Epidermal melanocyte (primary cell): ENCODE measurements around the gene TTC22.

Experiments
- DNase-seq: peaks from one replicate; pipeline ENCODE4 v3.0.0; 2011; ENCODE audit warnings: low spot score; ENCODE audit not compliant: insufficient read length

TTC22 gene

GRCh38 chr1:54834007-54834541, 33.0 kb upstream of the TTC22 start:
- DNase-seq = no peak

DNA sequence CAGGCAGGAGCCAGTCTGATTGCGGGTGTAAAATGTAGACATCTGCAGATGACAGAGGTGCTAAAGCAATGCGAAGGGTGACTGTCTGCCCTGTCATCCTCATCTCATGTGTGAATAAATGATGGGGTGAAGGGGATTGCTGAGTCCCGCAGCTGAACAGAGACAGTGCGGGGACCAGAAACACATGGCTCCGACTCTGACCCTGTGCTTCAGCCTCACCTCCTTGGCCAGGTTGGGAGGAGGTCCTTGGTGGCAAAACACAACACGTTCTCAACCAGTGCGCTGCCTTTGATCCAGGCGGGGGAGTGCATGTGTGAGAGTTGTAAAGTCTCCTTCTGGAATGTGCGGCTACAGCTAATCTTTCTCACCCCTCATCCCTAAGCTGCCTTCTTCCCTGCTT, 32.0 kb upstream of the TTC22 start:
- DNase-seq = no peak

DNA sequence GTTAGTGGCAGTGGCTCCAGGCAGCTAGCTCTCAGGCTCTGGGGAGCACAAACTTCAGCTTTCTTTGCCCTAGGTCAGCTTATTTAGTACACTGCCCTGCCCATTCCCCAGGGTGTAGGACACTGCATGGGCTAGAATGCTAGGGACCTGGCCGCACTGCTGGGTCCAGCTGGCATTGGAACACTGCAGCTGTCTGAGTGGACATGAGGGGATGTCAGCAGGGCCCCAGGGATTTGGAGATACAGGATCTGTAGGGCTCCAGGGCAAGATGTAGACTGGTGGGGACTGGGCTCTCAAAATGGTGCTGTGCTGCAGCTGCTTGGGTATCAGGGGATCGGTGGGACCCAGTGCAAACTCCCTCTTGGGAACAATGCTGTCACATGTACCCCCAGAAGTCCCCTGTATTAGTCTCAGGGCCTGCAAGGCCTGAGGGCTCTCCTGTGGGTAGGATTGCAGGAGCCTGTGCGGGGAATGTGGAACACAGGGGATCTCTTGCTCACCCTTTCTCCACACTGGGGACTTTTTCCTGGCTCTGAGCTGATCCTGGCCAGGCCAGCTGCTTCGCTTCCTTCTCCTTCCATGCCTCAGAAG, 25.2 kb upstream of the TTC22 start:
- no peak for DNase-seq

DNA sequence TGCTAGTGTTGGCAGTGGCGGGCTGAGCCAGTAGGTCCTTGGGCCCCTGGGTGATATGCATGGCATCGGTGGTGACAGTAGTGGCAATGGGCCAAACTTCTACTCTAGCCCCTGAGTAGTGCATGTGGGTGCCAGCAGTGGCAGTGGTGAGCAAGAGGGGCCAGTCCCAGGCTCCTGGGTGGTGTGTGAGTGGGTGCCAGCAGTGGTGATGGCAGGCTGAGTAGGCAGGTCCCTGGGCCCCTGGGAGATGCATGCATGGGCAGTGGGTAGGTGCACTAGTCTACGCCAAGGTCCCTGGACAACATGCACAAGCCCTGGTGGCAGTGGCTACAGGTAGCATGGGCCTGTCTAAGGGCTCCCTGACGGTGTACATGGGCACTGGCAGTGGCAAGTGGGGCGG, 24.6 kb upstream of the TTC22 start:
- DNase-seq = no peak

DNA sequence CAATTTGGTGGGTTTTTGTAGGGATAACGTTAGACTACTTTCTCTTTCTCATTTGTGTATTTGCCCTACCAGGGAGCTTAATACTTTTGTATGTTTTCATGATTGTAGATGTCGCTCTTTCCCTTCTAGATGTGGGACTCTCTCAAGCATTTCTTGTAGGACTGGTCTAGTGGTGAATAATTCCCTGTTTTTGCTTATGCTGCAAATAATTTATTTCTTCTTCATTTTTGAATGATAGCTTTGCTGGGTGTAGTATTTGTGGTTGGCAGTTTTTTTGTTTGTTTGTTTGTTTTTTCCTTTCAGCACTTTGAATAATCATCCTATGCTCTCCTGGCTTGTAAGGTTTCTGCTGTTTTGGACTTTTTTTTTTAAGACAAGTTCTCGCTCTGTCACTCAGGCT, 22.5 kb upstream of the TTC22 start:
- no peak for DNase-seq

DNA sequence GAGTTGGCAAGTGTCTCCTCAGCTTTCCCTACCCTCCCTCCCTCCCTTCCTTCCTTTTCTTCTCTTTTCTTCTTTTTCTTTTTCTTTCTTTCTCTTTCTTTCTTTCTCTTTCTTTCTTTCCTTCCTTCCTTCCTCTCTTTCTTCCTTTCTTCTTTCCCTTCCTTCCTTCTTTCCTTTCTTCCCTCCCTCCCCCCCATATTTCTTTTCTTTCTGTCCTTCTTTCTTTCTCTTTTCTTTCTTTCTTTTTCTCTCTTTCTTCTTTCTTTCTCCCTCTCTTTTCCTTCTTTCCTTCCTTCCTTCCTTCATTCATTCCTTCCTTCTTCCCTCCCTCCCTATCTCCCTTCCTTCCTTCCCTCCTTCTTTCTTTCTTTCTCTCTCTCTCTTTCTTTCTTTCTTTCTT, 18.6 kb upstream of the TTC22 start:
- no peak for DNase-seq

DNA sequence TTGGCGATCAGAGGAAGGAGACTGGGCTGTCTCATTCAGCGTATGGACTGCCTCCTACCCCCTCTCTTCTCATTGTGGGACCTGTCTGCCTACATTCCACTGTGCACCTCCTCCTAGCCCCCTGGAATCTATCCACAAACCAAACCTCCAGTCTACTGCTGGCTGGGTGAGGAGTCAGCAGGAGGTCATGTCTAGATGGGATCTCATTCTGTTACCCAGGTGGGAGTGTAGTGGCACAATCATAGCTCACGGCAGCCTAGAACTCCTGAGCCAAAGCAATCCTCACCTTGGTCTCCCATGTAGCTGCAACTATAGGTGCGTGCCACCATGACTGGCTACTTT, 18.0 kb upstream of the TTC22 start:
- DNase-seq = peak; percentile 2

GRCh38 chr1:54818461-54819194, 17.5 kb upstream of the TTC22 start:
- no peak for DNase-seq

- no peak for DNase-seq
Observed at GRCh38 chr1:54816951-54817350, 15.8 kb upstream of the TTC22 start.

GRCh38 chr1:54816130-54816529, 15.0 kb upstream of the TTC22 start:
- DNase-seq = no peak

DNA sequence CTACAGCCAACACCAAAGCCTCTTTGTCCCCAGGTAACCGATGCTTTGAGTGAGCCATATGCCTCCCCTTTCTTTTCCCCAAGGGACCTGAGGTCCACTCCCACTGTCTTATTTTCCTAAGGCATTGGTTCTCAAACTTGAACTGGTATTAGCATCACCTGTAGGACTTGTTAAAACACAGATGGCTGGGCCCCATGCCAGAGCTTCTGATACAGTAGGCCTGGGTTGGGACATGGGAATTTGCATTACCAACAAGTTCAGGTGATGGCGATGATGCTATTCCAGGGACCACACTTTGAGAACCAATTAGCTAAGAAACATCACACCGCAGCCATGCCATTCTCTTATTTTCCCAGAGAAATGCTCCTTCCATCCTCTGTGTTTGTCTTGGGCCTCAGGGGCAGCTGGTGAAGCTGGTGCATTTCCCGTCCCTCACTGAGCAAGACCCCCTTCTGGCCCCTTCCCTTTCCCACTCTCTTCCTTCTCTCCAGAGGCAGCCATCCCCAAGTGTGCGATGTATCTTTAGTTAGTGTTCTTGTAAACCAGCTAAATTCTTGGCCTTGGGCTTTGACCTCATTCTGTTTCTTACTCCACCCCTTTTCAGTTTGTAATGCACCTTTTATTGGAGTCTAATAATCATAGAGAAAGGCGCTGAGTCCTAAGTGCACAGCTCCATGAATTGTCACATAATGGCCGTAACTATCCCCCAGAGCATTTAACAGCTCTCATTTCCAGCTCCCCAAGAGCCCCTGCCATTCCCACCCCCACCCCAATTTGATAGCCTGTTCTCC, 14.2 kb upstream of the TTC22 start:
- DNase-seq = no peak

- peak; percentile 4 for DNase-seq
Observed at GRCh38 chr1:54814571-54814970, 13.4 kb upstream of the TTC22 start.

- no peak for DNase-seq
Observed at GRCh38 chr1:54814126-54814498, 13.0 kb upstream of the TTC22 start.

- peak; percentile 8 for DNase-seq
Observed at GRCh38 chr1:54813485-54814125, 12.5 kb upstream of the TTC22 start.

GRCh38 chr1:54812801-54813484, 11.8 kb upstream of the TTC22 start:
- DNase-seq = no peak

DNA sequence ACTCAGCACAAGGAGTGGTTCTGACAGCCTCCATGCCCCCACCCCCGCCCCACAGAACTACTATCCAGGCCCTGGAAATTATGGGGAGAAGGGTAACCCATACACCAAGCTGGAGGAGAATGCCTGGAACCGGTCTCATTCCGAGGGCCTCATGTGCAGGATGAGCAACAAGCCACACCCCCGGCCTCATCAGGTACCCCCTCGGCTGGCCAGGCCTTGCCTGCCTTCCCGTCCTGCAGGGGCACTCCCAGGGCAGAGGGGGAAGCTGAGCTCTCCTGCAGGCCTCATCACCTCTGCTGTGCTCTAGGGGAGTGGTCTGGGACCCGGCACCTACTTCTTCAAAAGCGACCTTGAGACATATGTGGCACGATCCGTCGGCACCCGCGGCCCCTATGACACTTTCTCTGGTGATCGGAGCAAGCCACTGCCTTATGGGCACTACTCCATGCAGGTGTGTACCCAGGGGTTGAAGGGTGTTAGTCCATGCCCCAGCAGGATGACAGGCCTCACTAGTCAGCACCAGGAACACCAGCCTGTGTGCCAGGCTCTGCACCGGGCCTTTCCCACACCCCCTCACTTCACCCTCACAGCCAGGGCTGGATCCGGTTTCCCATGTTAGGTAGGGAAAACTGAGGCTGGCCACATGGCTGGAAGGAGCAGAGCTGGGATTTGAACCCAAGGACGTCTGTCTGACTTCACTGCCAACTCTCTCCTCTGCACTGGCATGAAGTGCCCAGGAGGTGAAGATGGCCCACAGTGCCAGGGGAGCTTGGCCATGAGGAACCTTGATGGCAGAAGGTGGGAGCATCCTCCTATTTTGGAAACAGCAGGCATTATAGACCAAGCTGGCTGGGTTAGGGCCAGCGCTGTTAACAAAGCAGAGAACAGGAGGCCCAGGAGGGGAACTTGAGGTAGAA, 10.9 kb upstream of the TTC22 start:
- peak; percentile 14 for DNase-seq

- DNase-seq = no peak
Observed at GRCh38 chr1:54811066-54811465, 9.9 kb upstream of the TTC22 start.

- peak; percentile 90 for DNase-seq
Observed at GRCh38 chr1:54810153-54810942, 9.2 kb upstream of the TTC22 start.

- DNase-seq = peak; percentile 19
Observed at GRCh38 chr1:54809496-54810074, 8.5 kb upstream of the TTC22 start.
